Sigmoid colon (tissue), 4 donors: ENCODE data around the gene SUPT6H.

Experiments
- CTCF ChIP-seq, 4 experiments: fragments of 450-650 bp in 3 of 4; fragments of 200-600 bp in 1 of 4; IDR thresholded peaks; one replicate each; pipeline ENCODE4 v1.5.1; 2016 to 2019; ENCODE audit warnings: antibody characterized with exemption in 4 of 4, mild to moderate bottlenecking in 3 of 4, moderate library complexity in 2 of 4
- EP300 ChIP-seq, 4 donors: sonication (generic); formaldehyde crosslinking; IDR thresholded peaks; one replicate each; pipeline ENCODE4 v1.6.1; 2017; ENCODE audit warnings: antibody characterized with exemption in 4 of 4
- POLR2A ChIP-seq, 2 donors: fragments of 450-650 bp; IDR thresholded peaks; one replicate each; pipeline ENCODE4 v1.6.1; 2016; ENCODE audit warnings: antibody characterized with exemption in 2 of 2, mild to moderate bottlenecking in 2 of 2, moderate library complexity in 2 of 2

GRCh38 chr17:28655160-28655559, 6.8 kb upstream of the SUPT6H start:
- TF ChIP-seq POLR2A (IDR thresholded peaks at IDR 0.05) = no peak
- no peak for TF ChIP-seq CTCF (IDR thresholded peaks at IDR 0.05)
- TF ChIP-seq EP300 (IDR thresholded peaks at IDR 0.05) = no peak
